Measurements from ENCODE around the gene LMLN. TPM values are rescaled to one million over a fixed set of nuclear protein-coding genes. Genes with fewer than 3 reads are reported as not detected.
"Not testable (repeated sequence)": the region's sequence is repeated elsewhere in the genome, so short reads cannot be mapped to it uniquely, and the experiment has no call there.

Gene LMLN
- total RNA-seq, 1 donor from 2014 or later, result 9.8 TPM

DNA sequence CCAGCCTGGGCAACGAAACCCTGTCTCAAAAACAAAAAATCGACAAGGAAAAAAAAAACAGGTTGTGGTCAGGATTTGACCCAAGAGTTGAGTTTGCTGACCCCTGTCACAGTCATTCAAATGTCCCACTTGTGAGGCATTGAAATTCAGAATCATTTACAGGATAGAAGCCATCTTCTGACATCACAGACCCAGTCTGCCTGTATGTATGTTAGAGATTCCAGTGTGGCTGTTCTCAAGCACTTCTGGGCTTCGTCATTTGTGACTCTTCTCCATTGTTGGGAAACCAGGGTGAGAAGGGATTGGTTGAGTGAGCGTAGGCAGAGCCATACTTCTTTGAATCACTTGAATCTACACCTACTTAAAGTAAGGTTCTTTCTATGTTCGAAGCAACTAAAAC lies 57.1 kb downstream of the LMLN start:
- no peak for ATAC-seq
- intact Hi-C loops (cut with DNase I), result no loop called here
- DNase-seq (ENCODE audit: missing footprints), result no peak

DNA sequence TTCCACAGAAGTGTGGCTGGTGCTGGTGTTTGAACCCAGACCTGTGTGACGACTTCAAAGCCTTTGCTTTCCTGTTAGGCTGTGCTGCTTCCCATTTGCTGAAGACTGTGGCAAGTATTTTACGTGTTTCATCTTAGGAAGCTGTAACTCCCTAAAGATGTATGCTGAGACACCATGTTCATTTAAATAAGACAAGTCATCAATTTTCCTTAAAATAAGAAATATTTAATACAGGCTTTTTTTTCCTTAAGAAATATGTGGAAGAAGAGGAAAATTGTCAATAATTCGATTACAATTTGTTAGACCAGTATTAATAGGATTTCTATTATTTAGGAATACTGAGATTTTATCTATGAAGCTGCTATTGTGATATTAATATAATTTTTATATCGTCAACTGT lies 58.4 kb downstream of the LMLN start:
- DNase-seq (ENCODE audit: missing footprints), result no peak
- intact Hi-C loops (cut with DNase I), result no loop called here
- ATAC-seq, result no peak

DNA sequence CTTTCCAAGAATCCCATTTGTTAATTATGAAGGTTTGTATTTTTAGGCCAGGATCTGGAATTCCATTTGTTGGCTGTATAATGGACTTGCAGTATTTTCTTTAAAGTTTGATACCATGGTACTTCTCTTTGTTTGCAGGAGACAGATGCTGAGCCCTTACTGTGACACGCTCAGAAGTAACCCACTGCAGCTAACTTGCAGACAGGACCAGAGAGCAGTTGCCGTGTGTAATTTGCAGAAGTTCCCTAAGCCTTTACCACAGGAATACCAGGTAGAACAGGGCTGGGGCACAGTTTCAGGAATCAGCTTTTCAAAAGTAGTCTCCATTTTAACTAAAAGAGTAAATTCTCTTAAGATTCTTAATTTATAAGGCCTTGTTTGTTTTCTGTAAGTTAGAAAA lies 59.1 kb downstream of the LMLN start:
- intact Hi-C loops (cut with DNase I), result no loop called here
- no peak for DNase-seq (ENCODE audit: missing footprints)

GRCh38 chr3:198021320-198021719 lies 61.3 kb downstream of the LMLN start:
- intact Hi-C loops (cut with DNase I), result no loop called here
- ATAC-seq (no peak), DNase-seq (ENCODE audit: missing footprints) (no peak)

More for the DNA sequence above, 59.1 kb downstream of the LMLN start:
- no peak for ATAC-seq

- ATAC-seq (no peak), DNase-seq (ENCODE audit: missing footprints) (no peak)
- intact Hi-C loops (cut with DNase I), result no loop called here
These were observed 62.6 kb downstream of the LMLN start for GRCh38 chr3:198022604-198023003.

DNA sequence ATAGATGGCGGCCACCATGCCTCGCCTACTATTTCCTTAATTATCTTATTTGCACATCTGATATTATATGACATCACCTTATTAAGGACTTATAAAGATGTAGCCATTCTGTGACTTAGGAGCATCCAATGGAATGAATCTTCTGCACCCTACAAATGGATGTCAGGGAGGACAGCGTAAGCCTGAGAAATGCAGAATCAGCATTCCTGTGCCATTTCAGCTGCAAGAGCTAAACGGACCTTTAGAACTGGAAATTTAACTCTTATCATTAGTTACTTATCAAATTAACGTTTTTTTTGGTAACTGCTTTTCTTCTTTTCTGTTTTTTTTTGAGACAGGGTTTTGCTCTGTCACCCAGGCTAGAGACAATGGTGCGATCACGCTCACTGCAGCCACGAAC lies 65.6 kb downstream of the LMLN start:
- intact Hi-C loops (cut with DNase I), result no loop called here
- DNase-seq (ENCODE audit: missing footprints) (no peak), ATAC-seq (no peak)

DNA sequence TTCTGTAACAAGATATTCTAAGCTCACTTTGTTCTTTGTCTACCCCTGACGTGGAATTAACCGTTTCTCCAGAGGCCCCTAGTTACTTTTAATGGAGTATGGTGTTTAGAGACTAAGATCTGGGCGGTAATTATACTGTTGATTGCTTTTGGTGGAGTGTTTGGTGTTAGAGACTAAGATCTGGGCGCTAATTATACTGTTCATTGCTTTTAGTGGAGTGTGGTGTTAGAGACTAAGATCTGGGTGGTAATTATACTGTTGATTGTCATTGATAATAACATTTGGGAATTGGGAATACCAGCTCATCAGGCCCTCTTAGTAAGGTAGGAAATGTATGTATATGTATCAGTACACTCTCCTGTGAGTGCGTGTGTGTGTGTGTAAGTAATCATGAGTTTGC lies 66.6 kb downstream of the LMLN start:
- ATAC-seq, result no peak
- intact Hi-C loops (cut with DNase I), result no loop called here
- DNase-seq (ENCODE audit: missing footprints), result no peak

GRCh38 chr3:198027045-198027798 lies 67.2 kb downstream of the LMLN start:
- ATAC-seq (no peak), DNase-seq (ENCODE audit: missing footprints) (no peak)
- intact Hi-C loops (cut with DNase I), result no loop called here

- DNase-seq (ENCODE audit: missing footprints), result no peak
- ATAC-seq, result no peak
- intact Hi-C loops (cut with DNase I), result no loop called here
These were observed 67.9 kb downstream of the LMLN start for GRCh38 chr3:198027799-198028390.

DNA sequence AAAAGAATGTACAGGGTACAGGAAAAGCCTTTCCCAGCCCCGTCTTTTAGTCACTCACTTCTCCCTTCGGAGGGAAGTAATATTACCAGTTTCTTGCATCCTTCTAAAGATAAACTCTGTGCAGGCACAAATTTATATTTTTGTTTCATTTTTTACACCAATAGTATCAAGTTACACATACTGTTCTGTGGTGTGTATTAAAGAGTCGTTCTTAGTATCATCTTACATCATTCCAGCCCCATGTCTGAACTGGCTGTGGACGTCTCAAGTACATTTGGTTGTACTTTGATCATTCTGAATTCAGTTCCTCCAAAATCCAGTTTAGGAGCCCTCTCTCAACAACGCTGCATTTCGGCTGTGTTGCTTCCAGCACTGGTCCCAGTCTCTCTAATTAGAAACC lies 68.7 kb downstream of the LMLN start:
- intact Hi-C loops (cut with DNase I), result no loop called here
- DNase-seq (ENCODE audit: missing footprints) (no peak), ATAC-seq (no peak)

GRCh38 chr3:198030125-198030524 lies 70.1 kb downstream of the LMLN start:
- no peak for ATAC-seq
- no peak for DNase-seq (ENCODE audit: missing footprints)

GRCh38 chr3:198030726-198031125 lies 70.7 kb downstream of the LMLN start:
- intact Hi-C loops (cut with DNase I), result no loop called here
- no peak for ATAC-seq

More at GRCh38 chr3:198030125-198030524, 70.1 kb downstream of the LMLN start:
- intact Hi-C loops (cut with DNase I), result no loop called here

DNA sequence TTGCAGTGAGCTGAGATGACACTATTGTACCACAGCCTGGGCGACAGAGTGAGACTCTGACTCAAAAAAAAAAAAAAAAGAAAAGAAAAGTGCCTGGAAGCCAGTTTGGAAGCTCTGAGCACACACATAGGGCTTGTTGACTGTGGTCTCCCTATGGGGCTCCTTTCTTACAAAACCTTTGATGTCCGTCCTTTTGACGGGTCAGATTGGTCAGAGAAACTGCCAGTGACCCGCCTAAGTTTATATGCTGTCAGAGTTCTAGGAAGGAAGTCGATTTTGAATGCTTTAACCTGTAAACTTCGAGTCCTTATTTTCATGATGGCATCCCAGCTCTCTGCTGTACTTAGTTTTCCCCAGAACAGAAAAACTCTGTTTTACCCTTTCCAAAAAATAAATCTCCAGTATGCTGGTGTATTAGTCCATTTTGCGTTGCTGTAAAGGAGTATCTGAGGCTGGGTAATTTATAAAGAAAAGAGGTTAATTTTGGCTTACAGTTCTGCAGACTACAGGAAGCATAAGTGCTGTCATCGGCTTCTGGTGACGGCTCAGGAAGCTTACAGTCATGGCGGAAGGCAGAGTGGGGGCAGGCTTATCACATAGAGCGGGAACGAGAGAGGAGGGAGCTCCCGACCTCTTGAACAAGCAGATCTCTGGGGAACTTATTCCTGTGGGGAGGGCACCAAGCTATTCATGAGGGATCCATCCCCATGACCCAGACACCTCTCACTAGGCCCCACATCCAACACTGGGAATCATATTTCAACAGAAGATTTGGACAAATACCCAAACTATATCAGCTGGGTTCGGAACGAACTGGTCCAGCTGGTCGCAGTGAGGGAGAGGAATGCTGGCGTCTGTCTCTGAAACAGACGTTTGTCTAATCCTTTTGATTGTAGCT lies 72.3 kb downstream of the LMLN start:
- intact Hi-C loops (cut with DNase I), result no loop called here
- DNase-seq (ENCODE audit: missing footprints) (no peak), ATAC-seq (peak; percentile 81)

More at GRCh38 chr3:198030726-198031125, 70.7 kb downstream of the LMLN start:
- no peak for DNase-seq (ENCODE audit: missing footprints)

DNA sequence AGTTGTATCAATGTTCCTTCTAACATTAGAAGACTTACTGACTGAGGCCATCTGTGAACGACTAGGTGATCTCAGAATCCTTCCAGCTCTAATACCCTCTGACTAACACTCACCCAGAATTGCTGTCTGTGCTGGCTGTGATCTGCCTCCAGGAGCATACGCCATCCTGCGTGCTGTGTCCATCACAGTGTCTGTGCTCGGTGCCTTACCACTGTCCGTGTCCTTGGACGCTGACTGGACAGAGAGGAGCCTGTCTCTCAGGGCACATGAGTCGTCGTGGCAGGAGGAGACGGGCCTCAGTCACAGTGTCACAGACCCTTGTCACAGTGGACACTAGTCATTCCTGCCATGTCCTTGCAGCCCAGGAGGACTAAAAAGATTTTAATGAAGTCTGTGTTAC lies 83.1 kb downstream of the LMLN start:
- intact Hi-C loops (cut with DNase I), result no loop called here
- ATAC-seq (no peak), DNase-seq (ENCODE audit: missing footprints) (no peak)

DNA sequence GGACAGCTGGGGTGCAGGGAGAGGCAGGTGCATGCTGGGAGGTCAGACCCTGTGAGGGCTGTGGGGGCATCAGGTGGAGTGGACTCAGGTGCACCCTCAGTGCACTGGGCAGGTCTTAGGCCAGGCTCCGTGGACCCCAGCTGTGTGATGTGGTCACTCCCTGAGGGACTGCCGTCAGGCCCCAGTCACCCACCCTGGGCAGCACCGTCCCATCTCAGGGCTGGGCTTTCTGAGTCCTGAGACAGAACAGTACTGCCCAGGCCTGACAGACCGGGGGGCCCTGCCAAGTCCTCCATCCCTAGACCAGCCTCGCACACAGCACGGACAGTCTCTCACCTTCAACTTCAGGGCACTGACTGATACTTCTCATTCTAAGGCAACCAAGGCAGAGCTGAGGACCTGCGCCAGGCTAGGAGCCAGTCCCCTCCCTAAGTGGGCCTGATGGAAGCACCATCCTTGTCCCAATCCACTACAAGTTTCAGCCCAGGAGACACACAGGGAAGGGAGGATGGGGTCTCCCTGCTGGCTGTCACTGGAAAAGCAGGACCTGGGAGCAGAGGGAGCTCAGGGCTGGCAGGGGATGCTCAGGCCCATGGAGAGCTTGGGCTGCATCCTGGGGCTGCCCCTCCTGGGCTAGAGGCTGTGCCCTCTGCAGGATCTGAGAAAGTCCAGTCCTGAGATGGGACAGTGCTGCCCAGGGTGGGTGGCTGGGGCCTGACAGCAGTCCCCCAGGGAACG lies 86.3 kb downstream of the LMLN start:
- ATAC-seq (no peak), DNase-seq (ENCODE audit: missing footprints) (no peak)
- intact Hi-C loops (cut with DNase I), result no loop called here

GRCh38 chr3:198048445-198048844 lies 88.4 kb downstream of the LMLN start:
- DNase-seq (ENCODE audit: missing footprints) (no peak), ATAC-seq (no peak)
- intact Hi-C loops (cut with DNase I), result no loop called here

- DNase-seq (ENCODE audit: missing footprints), result no peak
- no peak for ATAC-seq
- intact Hi-C loops (cut with DNase I), result no loop called here
These were observed 91.8 kb downstream of the LMLN start for GRCh38 chr3:198051836-198052235.

GRCh38 chr3:198053462-198053861 lies 93.4 kb downstream of the LMLN start:
- ATAC-seq; DNase-seq (ENCODE audit: missing footprints); intact Hi-C loops (cut with DNase I): not testable (repeated sequence)
